PC-3 (cell line): ENCODE measurements around the gene ZNF655. TPM values are rescaled to one million over a fixed set of nuclear protein-coding genes. Genes with fewer than 3 reads are reported as not detected.
A peak's percentile ranks its signal among the peaks of the same experiment; 100 is the strongest.
"Not testable (repeated sequence)": the region's sequence is repeated elsewhere in the genome, so short reads cannot be mapped to it uniquely, and the experiment has no call there.

Experiments
- ATAC-seq: fragments of 200-7000 bp; cut with Tn5 transposase; 2 replicates; pipeline ENCODE4 v1.9.1; 2020; ENCODE audit warnings: mild to moderate bottlenecking, moderate library complexity
- BruUV-seq: library from RNA; stranded (reverse); fragments of 400-500 nt; replicated peaks from 2 replicates; lab custom pipeline; 2021; lab: Mats Ljungman, UMichigan
- CTCF ChIA-PET: fragments of 300-600 bp; sonication (Branson Sonifier 250); formaldehyde crosslinking; loops from one replicate; lab custom pipeline; 2022; ENCODE audit warnings: antibody characterized with exemption; lab: Charles Lee
- POLR2A ChIA-PET: fragments of 300-600 bp; sonication (Branson Sonifier 250); formaldehyde crosslinking; loops from one replicate; lab custom pipeline; 2022; ENCODE audit warnings: antibody characterized with exemption; ENCODE audit not compliant: unreplicated experiment; lab: Charles Lee
- DNase-seq: peaks from one replicate; pipeline ENCODE4 v3.0.0-alpha.2; 2015
- H2AFZ ChIP-seq: fragments of 300-600 bp; sonication (generic); 2 replicates; pipeline ENCODE4 v1.6.0; 2016; ENCODE audit warnings: antibody characterized with exemption, low read length
- H3F3A ChIP-seq: fragments of 300-600 bp; sonication (generic); one replicate; pipeline ENCODE4 v1.6.0; 2017; ENCODE audit warnings: antibody characterized with exemption, low read length, control low read depth, mild to moderate bottlenecking; ENCODE audit not compliant: unreplicated experiment
- H3K27ac ChIP-seq: fragments of 300-600 bp; sonication (generic); 2 replicates; pipeline ENCODE4 v1.5.1; 2016; ENCODE audit warnings: mild to moderate bottlenecking, low read length
- H3K27me3 ChIP-seq: fragments of 300-600 bp; sonication (generic); 2 replicates; pipeline ENCODE4 v1.6.1; 2016; ENCODE audit warnings: low read length, mixed read lengths
- H3K36me3 ChIP-seq: fragments of 300-600 bp; sonication (generic); 2 replicates; pipeline ENCODE4 v1.6.1; 2016; ENCODE audit warnings: low read depth, mixed run types, low read length, mixed read lengths
- H3K4me1 ChIP-seq: fragments of 300-600 bp; sonication (generic); 2 replicates; pipeline ENCODE4 v1.5.1; 2016; ENCODE audit warnings: low read length; ENCODE audit not compliant: insufficient read depth
- H3K4me2 ChIP-seq: fragments of 300-600 bp; sonication (generic); 2 replicates; pipeline ENCODE4 v1.6.0; 2016; ENCODE audit warnings: low read length
- H3K4me3 ChIP-seq: fragments of 300-600 bp; sonication (generic); 2 replicates; pipeline ENCODE4 v1.5.1; 2016; ENCODE audit warnings: mild to moderate bottlenecking, low read length, mixed read lengths
- H3K79me2 ChIP-seq: fragments of 300-600 bp; sonication (generic); 2 replicates; pipeline ENCODE4 v1.6.1; 2017; ENCODE audit warnings: low read length, mixed read lengths
- H3K9ac ChIP-seq: fragments of 300-600 bp; sonication (generic); 2 replicates; pipeline ENCODE4 v1.6.0; 2016; ENCODE audit warnings: mild to moderate bottlenecking, low read length
- H3K9me2 ChIP-seq: fragments of 300-600 bp; sonication (generic); replicated peaks from 2 replicates; pipeline ENCODE4 v1.6.1; 2016; ENCODE audit warnings: mixed run types, low read length, mixed read lengths
- H3K9me3 ChIP-seq: fragments of 300-600 bp; sonication (generic); 2 replicates; pipeline ENCODE4 v1.6.1; 2016; ENCODE audit warnings: low read length, mixed read lengths
- H4K20me1 ChIP-seq: fragments of 300-600 bp; sonication (generic); 2 replicates; pipeline ENCODE4 v1.6.1; 2016; ENCODE audit warnings: low read length, mixed read lengths
- CTCF ChIP-seq: fragments of 300-600 bp; sonication (generic); conservative IDR thresholded peaks from 2 replicates; pipeline ENCODE4 v1.5.1; 2017; ENCODE audit warnings: antibody characterized with exemption, low read depth, mild to moderate bottlenecking, low read length
- EZH2 ChIP-seq: fragments of 300-600 bp; sonication (generic); IDR thresholded peaks from one replicate; pipeline ENCODE4 v1.6.1; 2017; ENCODE audit warnings: antibody characterized with exemption, mild to moderate bottlenecking, low read length; ENCODE audit not compliant: unreplicated experiment
- EZH2phosphoT487 ChIP-seq: fragments of 300-600 bp; sonication (generic); IDR thresholded peaks from 2 replicates; pipeline ENCODE4 v1.6.1; 2018; ENCODE audit warnings: mild to moderate bottlenecking, antibody characterized with exemption, low read length, borderline replicate concordance
- intact Hi-C: fragments of 100-400 bp; cut with micrococcal nuclease; formaldehyde crosslinking; loops from 2 replicates; pipeline ENCODE4 v1.9.0; 2023
- total RNA-seq: library from RNA; depleted of rRNA; stranded (reverse); fragments of >200 nt; gene quantifications from 2 replicates; pipeline ENCODE4 v1.2.3, GENCODE V29; 2014

ZNF655 gene
- total RNA-seq, 1 experiment from 2014 or later = not detected

GRCh38 chr7:99549545-99549944, 8.9 kb upstream of the ZNF655 start:
- H3K27ac ChIP-seq, POLR2A ChIA-PET: not testable (repeated sequence)

GRCh38 chr7:99551334-99551733, 7.1 kb upstream of the ZNF655 start:
- DNase-seq (no peak), ATAC-seq (peak; percentile 47)
- peaks cover 7% of the 10 kb centered on the region; the same call in 1 of the 2 replicates for H3K36me3 ChIP-seq
- no peaks in the 10 kb centered on the region for H3K4me1 ChIP-seq
- intact Hi-C loops = no loop called here
- H3K79me2 ChIP-seq = peaks cover 9% of the 10 kb centered on the region
- TSS peak; percentile 88 for BruUV-seq
- no peaks in the 10 kb centered on the region for H3K9me3 ChIP-seq
- no peaks in the 10 kb centered on the region for H4K20me1 ChIP-seq
- 0 out of 2 replicates have a peak overlapping the region, but pooled peaks have one; percentile 11 for H3K27ac ChIP-seq
- CTCF ChIA-PET = no interaction called here
- POLR2A ChIA-PET = no interaction called here
- H3F3A ChIP-seq = no peaks in the 10 kb centered on the region
- peak overlapping the region; percentile 92 for H3K4me3 ChIP-seq
- H3K9me2 ChIP-seq = no peaks in the 10 kb centered on the region
- TF ChIP-seq CTCF (no peak), EZH2 (no peak), EZH2phosphoT487 (no peak)
- H3K4me2 ChIP-seq = peak overlapping the region; percentile 92
- H2AFZ ChIP-seq = peak overlapping the region; percentile 97
- H3K27me3 ChIP-seq = no peaks in the 10 kb centered on the region
- peak overlapping the region; percentile 91 for H3K9ac ChIP-seq

More at GRCh38 chr7:99549545-99549944, 8.9 kb upstream of the ZNF655 start:
- BruUV-seq, H3K9ac ChIP-seq, DNase-seq, H3K4me2 ChIP-seq, H3K79me2 ChIP-seq, H4K20me1 ChIP-seq, H2AFZ ChIP-seq, H3F3A ChIP-seq, H3K4me1 ChIP-seq, CTCF ChIA-PET, H3K36me3 ChIP-seq, ATAC-seq, H3K9me3 ChIP-seq, H3K4me3 ChIP-seq, H3K9me2 ChIP-seq, intact Hi-C loops, H3K27me3 ChIP-seq: not testable (repeated sequence)

- Histone ChIP-seq H3K9me2 (no peaks in the 10 kb centered on the region), H3K36me3 (peaks cover 7% of the 10 kb centered on the region; the same call in 1 of the 2 replicates), H3K9me3 (no peaks in the 10 kb centered on the region), H3K79me2 (peaks cover 9% of the 10 kb centered on the region), H3K27ac (0 out of 2 replicates have a peak within 1 kb of the TSS, but pooled peaks have one; percentile 11), H3K27me3 (no peaks in the 10 kb centered on the region), H4K20me1 (no peaks in the 10 kb centered on the region), H3F3A (no peaks in the 10 kb centered on the region), H3K4me1 (no peaks in the 10 kb centered on the region), H3K4me3 (peak within 1 kb of the TSS; percentile 92), H3K4me2 (peak within 1 kb of the TSS; percentile 92), H2AFZ (peak within 1 kb of the TSS; percentile 97), H3K9ac (peak within 1 kb of the TSS; percentile 91)
- no TSS peak for BruUV-seq
- CTCF ChIA-PET = interaction anchor here (0.5 kb wide), 1 partner anchor 52 kb away, joined by 3 read pairs; no protein-coding TSS in a partner anchor
- intact Hi-C loops = loop anchor here (1.0 to 2.0 kb wide), 3 partner anchors 11 to 65 kb away; partner anchors contain the start of genes ZKSCAN5 and ZSCAN25
- DNase-seq (peak; percentile 90), ATAC-seq (peak; percentile 99)
- no peak for TF ChIP-seq CTCF
- TF ChIP-seq EZH2 = no peak
- TF ChIP-seq EZH2phosphoT487 = no peak
- POLR2A ChIA-PET = no interaction called here
Measured at GRCh38 chr7:99551767-99552463, 6.5 kb upstream of the ZNF655 start, which contains the start of gene FAM200A. FAM200A (minus strand) TSS chr7:99552114; CDS start chr7:99548407, 3,707 bp downstream.
